Liver (tissue), 9 donors: ENCODE data around the gene PAN3. TPM values are rescaled to one million over a fixed set of nuclear protein-coding genes. Genes with fewer than 3 reads are reported as not detected.

ENCODE experiments used
- DNase-seq: peaks from one replicate; pipeline ENCODE4 v3.0.0-alpha.2; 2017; ENCODE audit warnings: low spot score
- H3K27ac ChIP-seq, 2 donors: one replicate each; pipeline ENCODE4 v1.7.0; 2013; ENCODE audit warnings: inconsistent platforms in 2 of 2, low read length in 2 of 2, control low read depth in 1 of 2, low read depth in 1 of 2, mild to moderate bottlenecking in 1 of 2
- H3K27me3 ChIP-seq, 4 donors: one replicate each; pipeline versions ENCODE4 v1.6.1 to v1.7.0; 2013; ENCODE audit warnings: low read length in 3 of 4, inconsistent platforms in 1 of 4, mild to moderate bottlenecking in 1 of 4, moderate library complexity in 1 of 4; ENCODE audit not compliant: control insufficient read depth in 4 of 4, insufficient read depth in 4 of 4
- H3K36me3 ChIP-seq, 4 donors: one replicate each; pipeline versions ENCODE4 v1.6.1 to v1.7.0; 2013; ENCODE audit warnings: low read length in 3 of 4, mild to moderate bottlenecking in 3 of 4, low read depth in 1 of 4, moderate library complexity in 1 of 4; ENCODE audit not compliant: control insufficient read depth in 4 of 4, insufficient read depth in 3 of 4
- H3K4me1 ChIP-seq, 4 donors: one replicate each; pipeline versions ENCODE4 v1.6.1 to v1.7.0; 2013; ENCODE audit warnings: low read length in 3 of 4, mild to moderate bottlenecking in 3 of 4, moderate library complexity in 1 of 4; ENCODE audit not compliant: control insufficient read depth in 4 of 4, insufficient read depth in 4 of 4
- H3K4me3 ChIP-seq, 3 donors: one replicate each; pipeline versions ENCODE4 v1.6.1 to v1.7.0; 2013; ENCODE audit warnings: low read length in 3 of 3, control low read depth in 1 of 3, low read depth in 1 of 3, mild to moderate bottlenecking in 1 of 3
- H3K9ac ChIP-seq, 2 donors: one replicate each; pipeline ENCODE4 v1.7.0; 2013; ENCODE audit warnings: low read length in 2 of 2, mild to moderate bottlenecking in 2 of 2, moderate library complexity in 2 of 2, control low read depth in 1 of 2, low read depth in 1 of 2
- H3K9me3 ChIP-seq, 4 donors: one replicate each; pipeline versions ENCODE4 v1.6.1 to v1.7.0; 2013; ENCODE audit warnings: low read length in 3 of 4; ENCODE audit not compliant: control insufficient read depth in 4 of 4
- ATF3 ChIP-seq: IDR thresholded peaks from 2 replicates; pipeline ENCODE4 v1.6.1; 2016; ENCODE audit warnings: antibody characterized with exemption
- CTCF ChIP-seq: fragments of 150-350 bp; IDR thresholded peaks from 2 replicates; pipeline ENCODE4 v1.5.1; 2017; ENCODE audit warnings: improper control_type of control experiment, low read depth, low read length; ENCODE audit not compliant: missing input control
- EGR1 ChIP-seq, 2 donors: IDR thresholded peaks; 2 replicates each; pipeline ENCODE4 v1.6.1; 2016 to 2018; ENCODE audit warnings: antibody characterized with exemption in 2 of 2, low read depth in 2 of 2
- FOXA1 ChIP-seq: IDR thresholded peaks from 2 replicates; pipeline ENCODE4 v1.6.1; 2016; ENCODE audit warnings: antibody characterized with exemption
- FOXA2 ChIP-seq: IDR thresholded peaks from 2 replicates; pipeline ENCODE4 v1.6.1; 2016; ENCODE audit warnings: antibody characterized with exemption
- HNF4A ChIP-seq, 2 donors: conservative IDR thresholded peaks; 2 replicates each; pipeline ENCODE4 v1.6.1; 2016; ENCODE audit warnings: antibody characterized with exemption in 2 of 2, mild to moderate bottlenecking in 2 of 2
- HNF4G ChIP-seq: IDR thresholded peaks from 2 replicates; pipeline ENCODE4 v1.6.1; 2016; ENCODE audit warnings: antibody characterized with exemption
- JUND ChIP-seq, 2 donors: IDR thresholded peaks; 2 replicates each; pipeline ENCODE4 v1.6.1; 2016; ENCODE audit warnings: antibody characterized with exemption in 2 of 2
- MAX ChIP-seq: IDR thresholded peaks from 2 replicates; pipeline ENCODE4 v1.6.1; 2016; ENCODE audit warnings: antibody characterized with exemption
- NR2F2 ChIP-seq: IDR thresholded peaks from 2 replicates; pipeline ENCODE4 v1.6.1; 2016; ENCODE audit warnings: antibody characterized with exemption
- RAD21 ChIP-seq, 2 donors: IDR thresholded peaks; 2 replicates each; pipeline ENCODE4 v1.6.1; 2016; ENCODE audit warnings: antibody characterized with exemption in 2 of 2, mild to moderate bottlenecking in 2 of 2
- REST ChIP-seq: IDR thresholded peaks from 2 replicates; pipeline ENCODE4 v1.6.1; 2016; ENCODE audit warnings: antibody characterized with exemption, mild to moderate bottlenecking
- RXRA ChIP-seq, 2 donors: IDR thresholded peaks; 2 replicates each; pipeline ENCODE4 v1.6.1; 2017 to 2018; ENCODE audit warnings: antibody characterized with exemption in 2 of 2, mild to moderate bottlenecking in 1 of 2
- TAF1 ChIP-seq: conservative IDR thresholded peaks from 2 replicates; pipeline ENCODE4 v1.6.1; 2016; ENCODE audit warnings: antibody characterized with exemption, mild to moderate bottlenecking
- YY1 ChIP-seq: IDR thresholded peaks from 2 replicates; pipeline ENCODE4 v1.6.1; 2016; ENCODE audit warnings: antibody characterized with exemption, mild to moderate bottlenecking
- WGBS: extraction: QIAGEN DNeasy Blood & Tissue Kit; methylation state at CpG from one replicate; pipeline ENCODE4 v1.1.7; 2013; 5-methylcytosine and 5-hydroxymethylcytosine counted together
- polyA plus RNA-seq, 2 donors: library from polyadenylated mRNA; stranded (reverse) in 1 of 2; unstranded in 1 of 2; fragments of 200-250 nt in 1 of 2; fragments of >200 nt in 1 of 2; fragmentation: Nextera tagmentation in 1 of 2; extraction: Ambion mirVana in 1 of 2; gene quantifications; one replicate each; pipeline versions ENCODE4 v1.2.1 to v1.2.3, GENCODE V29; 2013 to 2015
- total RNA-seq, 2 donors: library from RNA; depleted of rRNA; stranded (reverse); fragments of >200 nt; gene quantifications; one replicate each; pipeline ENCODE4 v1.2.3, GENCODE V29; 2014
- donor health status: healthy.
- donor health status: healthy.
- donor health status: healthy.
- donor health status: healthy.
- donor health status: healthy.

The PAN3 gene
- total and polyA plus RNA-seq, 4 donors, result 2.9 to 22.8 (median 11.6) TPM

GRCh38 chr13:28089065-28089464 is 49.3 kb upstream of the PAN3 start:
- no peak overlapping the region for H3K27ac ChIP-seq
- TF ChIP-seq HNF4G (no peak), HNF4A (conservative IDR thresholded peaks at IDR 0.05) (no peak), MAX (no peak), EGR1 (IDR thresholded peaks at IDR 0.05; ENCODE audit: low read depth in 2 of 2) (no peak), CTCF (no peak), YY1 (no peak)
- no peaks in the 10 kb centered on the region for H3K9me3 ChIP-seq
- DNase-seq, result no peak
- no peak overlapping the region for H3K4me3 ChIP-seq
- no peaks in the 10 kb centered on the region for H3K36me3 ChIP-seq
- WGBS, result 59% methylated on average over 1 of the region's 1 CpG
- no peak overlapping the region for H3K9ac ChIP-seq
- no peaks in the 10 kb centered on the region for H3K4me1 ChIP-seq
- peaks cover 0 to 2% (median 0%) of the 10 kb centered on the region in 4 donors for H3K27me3 ChIP-seq

- no peak for TF ChIP-seq FOXA1
- TF ChIP-seq JUND (IDR thresholded peaks at IDR 0.05), result no peak
- TF ChIP-seq HNF4A (conservative IDR thresholded peaks at IDR 0.05), result no peak
- TF ChIP-seq FOXA2, result no peak
- no peak for TF ChIP-seq TAF1
- TF ChIP-seq EGR1 (IDR thresholded peaks at IDR 0.05; ENCODE audit: low read depth in 2 of 2), result no peak
- no peak for TF ChIP-seq REST
- no peak for TF ChIP-seq HNF4G
- TF ChIP-seq ATF3, result no peak
- no peak for TF ChIP-seq RAD21 (IDR thresholded peaks at IDR 0.05)
- no peak for TF ChIP-seq CTCF
- no peak for TF ChIP-seq NR2F2
- no peak for TF ChIP-seq RXRA (IDR thresholded peaks at IDR 0.05)
- TF ChIP-seq MAX, result no peak
- peaks cover 0 to 3% (median 2%) of the 10 kb centered on the region in 4 donors for H3K27me3 ChIP-seq
- WGBS, result 67% methylated on average over 2 of the region's 2 CpGs
- H3K9me3 ChIP-seq, result no peaks in the 10 kb centered on the region
- no peak overlapping the region for H3K9ac ChIP-seq
- no peaks in the 10 kb centered on the region for H3K36me3 ChIP-seq
- no peaks in the 10 kb centered on the region for H3K4me1 ChIP-seq
- DNase-seq, result no peak
- H3K4me3 ChIP-seq, result no peak overlapping the region
- no peak overlapping the region for H3K27ac ChIP-seq
Observed at GRCh38 chr13:28092431-28092830, 45.9 kb upstream of the PAN3 start.
